ENCODE measurements around the gene RASA3. TPM values are rescaled to one million over a fixed set of nuclear protein-coding genes. Genes with fewer than 3 reads are reported as not detected.

The RASA3 gene
- total RNA-seq, 1 experiment from 2014 or later = 18.6 TPM

GRCh38 chr13:114021464-114022308 lies 110.7 kb downstream of the RASA3 start (continued):
- TF ChIP-seq MAX (IDR thresholded peaks at IDR 0.05) (no peak), CBX3 (IDR thresholded peaks at IDR 0.05; ENCODE audit: low read depth) (no peak), TCF7L2 (IDR thresholded peaks at IDR 0.05; ENCODE audit: borderline replicate concordance, extremely low read depth, insufficient read depth, insufficient read length) (no peak), POLR2AphosphoS5 (IDR thresholded peaks at IDR 0.05; ENCODE audit: low read depth, low read length) (no peak), POLR2A (IDR thresholded peaks at IDR 0.05; ENCODE audit: borderline replicate concordance, extremely low read depth, insufficient read depth, insufficient read length) (no peak), EGR1 (IDR thresholded peaks at IDR 0.05; ENCODE audit: low read depth) (no peak), CEBPB (IDR thresholded peaks at IDR 0.05; ENCODE audit: low read depth) (no peak), EZH2phosphoT487 (IDR thresholded peaks at IDR 0.05; ENCODE audit: borderline replicate concordance) (no peak), SP1 (IDR thresholded peaks at IDR 0.05; ENCODE audit: low read depth) (no peak)

GRCh38 chr13:114020750-114021463 lies 111.5 kb downstream of the RASA3 start:
- no peaks in the 10 kb centered on the region for H3K9me2 ChIP-seq (ENCODE audit: insufficient read depth)
- no TSS peak for BruUV-seq (replicated peaks)
- ChIA-PET RAD21 (ENCODE audit: low non-redundant PET in 1 of 2, low total read pairs in 2 of 2, uncharacterized antibody in 2 of 2, unreplicated experiment in 2 of 2) (no interaction called here), CTCF (no interaction called here), POLR2A (no interaction called here)
- no peak overlapping the region for H3K9ac ChIP-seq (ENCODE audit: low read length)
- H3K36me3 ChIP-seq (ENCODE audit: control insufficient read depth in 1 of 2, insufficient read depth in 2 of 2, low read length in 2 of 2) = no peaks in the 10 kb centered on the region
- peaks cover 0 to 5% of the 10 kb centered on the region in 2 experiments; a peak in 2 of 4 replicates for H3K4me1 ChIP-seq (ENCODE audit: control insufficient read depth in 1 of 2, insufficient read depth in 2 of 2, low read length in 2 of 2)
- no peak overlapping the region for H2AFZ ChIP-seq (ENCODE audit: low read depth, low read length, poor library complexity, severe bottlenecking)
- intact Hi-C loops (cut with micrococcal nuclease) = no loop called here
- no peak for TF ChIP-seq CEBPB (IDR thresholded peaks at IDR 0.05; ENCODE audit: low read depth)
- no peak for TF ChIP-seq SRF (IDR thresholded peaks at IDR 0.05; ENCODE audit: low read depth)
- no peak for TF ChIP-seq ATF3 (IDR thresholded peaks at IDR 0.05)
- TF ChIP-seq SP1 (IDR thresholded peaks at IDR 0.05; ENCODE audit: low read depth) = no peak
- TF ChIP-seq POLR2AphosphoS5 (IDR thresholded peaks at IDR 0.05; ENCODE audit: low read depth, low read length) = no peak
- no peak for TF ChIP-seq REST (IDR thresholded peaks at IDR 0.05; ENCODE audit: low read depth)
- TF ChIP-seq MAX (IDR thresholded peaks at IDR 0.05) = no peak
- no peak for TF ChIP-seq ZNF274 (IDR thresholded peaks at IDR 0.05; ENCODE audit: low read depth, low read length)
- no peak for TF ChIP-seq TCF7L2 (IDR thresholded peaks at IDR 0.05; ENCODE audit: borderline replicate concordance, extremely low read depth, insufficient read depth, insufficient read length)
- TF ChIP-seq EZH2phosphoT487 (IDR thresholded peaks at IDR 0.05; ENCODE audit: borderline replicate concordance) = no peak
- H3K79me2 ChIP-seq (ENCODE audit: insufficient read depth, low read length) = no peaks in the 10 kb centered on the region
- H4K20me1 ChIP-seq (ENCODE audit: insufficient read depth) = no peaks in the 10 kb centered on the region
- H3K9me3 ChIP-seq (ENCODE audit: control insufficient read depth in 1 of 2, insufficient read depth in 1 of 2, low read depth in 1 of 2, low read length in 2 of 2) = no peaks in the 10 kb centered on the region
- H3K27ac ChIP-seq (ENCODE audit: low read depth, low read length) = no peak overlapping the region
- H3K27me3 ChIP-seq (ENCODE audit: insufficient read depth, low read length) = no peaks in the 10 kb centered on the region
- no peak overlapping the region for H3K4me3 ChIP-seq (replicated peaks in 1 of 2; ENCODE audit: low read depth in 1 of 2, low read length in 2 of 2)
- DNase-seq (ENCODE audit: low read depth, low spot score) = no peak
- H3K4me2 ChIP-seq (ENCODE audit: low read length) = no peak overlapping the region
- ATAC-seq = no peak

All from HCT116 (cell line).